Pancreas (tissue), 10 donors: Measurements from ENCODE around the gene DHRSX. TPM values are rescaled to one million over a fixed set of nuclear protein-coding genes. Genes with fewer than 3 reads are reported as not detected.
"Not testable (repeated sequence)": the region's sequence is repeated elsewhere in the genome, so short reads cannot be mapped to it uniquely, and the experiment has no call there.

Source experiments
- ATAC-seq, 4 donors: fragments of 200-7000 bp; cut with Tn5 transposase; one replicate each; pipeline versions ENCODE4 v1.8.0 to v1.9.1; 2020; ENCODE audit warnings: mild to moderate bottlenecking in 4 of 4, moderate library complexity in 4 of 4
- DNase-seq, 6 donors: peaks; one replicate each; pipeline ENCODE4 v3.0.0-alpha.2; 2020
- FAIRE-seq: peaks from 2 replicates; lab custom pipeline; 2012; peaks lifted over from hg19 to GRCh38; lab: Jason Lieb, UNC
- H3K27ac ChIP-seq, 4 donors: fragments of 200-600 bp; sonication (generic); 1 replicate in 3 of 4; 2 replicates in 1 of 4; pipeline versions ENCODE4 v1.5.0 to v1.8.0; 2020
- H3K27me3 ChIP-seq, 4 donors: fragments of 200-600 bp; one replicate each; pipeline ENCODE4 v1.8.0; 2021
- H3K36me3 ChIP-seq, 3 donors: fragments of 200-600 bp; sonication (generic) in 1 of 3; one replicate each; pipeline versions ENCODE4 v1.5.0 to v1.8.0; 2020 to 2021
- H3K4me1 ChIP-seq, 3 donors: fragments of 200-600 bp; one replicate each; pipeline ENCODE4 v1.8.0; 2021
- H3K4me3 ChIP-seq, 4 donors: fragments of 200-600 bp; sonication (generic) in 2 of 4; one replicate each; pipeline versions ENCODE4 v1.5.0 to v1.8.0; 2020 to 2021
- H3K9me3 ChIP-seq, 4 donors: fragments of 200-600 bp; one replicate each; pipeline ENCODE4 v1.8.0; 2021
- WGBS, 2 donors: extraction: QIAGEN DNeasy Blood & Tissue Kit; methylation state at CpG; one replicate each; pipeline ENCODE4 v1.1.7; 2013; 5-methylcytosine and 5-hydroxymethylcytosine counted together
- intact Hi-C, 3 donors: fragments of 100-400 bp; cut with DNase I; formaldehyde crosslinking; loops; one replicate each; pipeline versions ENCODE4 v1.11.1 to v1.14.2; 2022
- polyA plus RNA-seq, 2 donors: library from polyadenylated mRNA; stranded (reverse); fragments of 200-250 nt; gene quantifications; one replicate each; pipeline ENCODE4 v1.2.3, GENCODE V29; 2013
- total RNA-seq, 6 donors: library from RNA; stranded (reverse); fragmentation: NEBNext Ultra II Directional in 4 of 6; extraction: Animal tissue kit (Norgen Biotek cat#: 25700) in 4 of 6; gene quantifications; one replicate each; pipeline versions ENCODE4 v1.2.1 to v1.2.4, GENCODE V29; 2021 to 2023
- TF ChIP-seq, protein P1 (sequence below), 4 donors: fragments of 200-600 bp; sonication (generic) in 3 of 4; IDR thresholded peaks; one replicate each; pipeline versions ENCODE4 v1.5.0 to v1.8.0; 2021; ENCODE audit warnings: antibody characterized with exemption in 4 of 4
- donor health status: healthy with polysubstance abuse.
- donor health status: DM: no; HTN: no; CAD: no; lungs with moderate emphysema.
- donor health status: DM: no; HTN: no; CAD: no.
- donor health status: control.
- donor health status: control.
- donor health status: Bipolar disorder and iron deficiency.
- donor health status: DM: yes; HTN: yes; CAD: no.
- donor health status: DM: no; HTN: no; CAD: no.
- donor health status: DM: no; HTN: no; CAD: no.
- donor health status: DM: yes; HTN: yes; CAD: no.

The DHRSX gene
- total and polyA plus RNA-seq, 8 donors, result 8.1 to 26.5 (median 17.2) TPM

DNA sequence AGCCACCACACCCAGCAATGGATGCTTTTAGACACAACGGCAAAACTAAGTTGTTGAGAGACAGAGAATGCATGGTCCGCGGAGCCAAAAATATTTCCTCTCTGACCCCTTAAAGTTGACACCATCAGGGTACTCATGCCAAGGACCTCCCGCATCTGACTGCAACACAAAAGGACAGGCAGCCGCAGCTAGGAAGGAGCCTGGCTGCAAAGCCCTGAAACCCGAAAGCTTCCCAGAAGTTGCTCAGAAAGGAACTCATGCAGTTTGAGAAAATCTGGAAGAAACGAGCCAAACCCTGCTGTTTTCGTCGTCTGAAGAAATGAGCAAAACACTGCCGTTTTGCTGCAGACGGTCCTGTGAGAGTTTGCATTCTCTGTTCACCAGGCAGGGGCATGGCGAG is 16.5 kb downstream of the DHRSX start:
- Histone ChIP-seq H3K9me3 (no peaks in the 10 kb centered on the region), H3K4me3 (no peak overlapping the region), H3K36me3 (peaks cover 0 to 17% (median 12%) of the 10 kb centered on the region in 3 donors), H3K27ac (no peak overlapping the region), H3K4me1 (no peaks in the 10 kb centered on the region), H3K27me3 (no peaks in the 10 kb centered on the region)
- TF ChIP-seq, protein P1, sequence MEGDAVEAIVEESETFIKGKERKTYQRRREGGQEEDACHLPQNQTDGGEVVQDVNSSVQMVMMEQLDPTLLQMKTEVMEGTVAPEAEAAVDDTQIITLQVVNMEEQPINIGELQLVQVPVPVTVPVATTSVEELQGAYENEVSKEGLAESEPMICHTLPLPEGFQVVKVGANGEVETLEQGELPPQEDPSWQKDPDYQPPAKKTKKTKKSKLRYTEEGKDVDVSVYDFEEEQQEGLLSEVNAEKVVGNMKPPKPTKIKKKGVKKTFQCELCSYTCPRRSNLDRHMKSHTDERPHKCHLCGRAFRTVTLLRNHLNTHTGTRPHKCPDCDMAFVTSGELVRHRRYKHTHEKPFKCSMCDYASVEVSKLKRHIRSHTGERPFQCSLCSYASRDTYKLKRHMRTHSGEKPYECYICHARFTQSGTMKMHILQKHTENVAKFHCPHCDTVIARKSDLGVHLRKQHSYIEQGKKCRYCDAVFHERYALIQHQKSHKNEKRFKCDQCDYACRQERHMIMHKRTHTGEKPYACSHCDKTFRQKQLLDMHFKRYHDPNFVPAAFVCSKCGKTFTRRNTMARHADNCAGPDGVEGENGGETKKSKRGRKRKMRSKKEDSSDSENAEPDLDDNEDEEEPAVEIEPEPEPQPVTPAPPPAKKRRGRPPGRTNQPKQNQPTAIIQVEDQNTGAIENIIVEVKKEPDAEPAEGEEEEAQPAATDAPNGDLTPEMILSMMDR (IDR thresholded peaks at IDR 0.05), result no peak
- WGBS, 2 donors, result 82 to 85% methylated on average over 12 of the region's 12 CpGs
- ATAC-seq (no peak), DNase-seq (no peak), FAIRE-seq (no peak)
- intact Hi-C loops, result no loop called here

DNA sequence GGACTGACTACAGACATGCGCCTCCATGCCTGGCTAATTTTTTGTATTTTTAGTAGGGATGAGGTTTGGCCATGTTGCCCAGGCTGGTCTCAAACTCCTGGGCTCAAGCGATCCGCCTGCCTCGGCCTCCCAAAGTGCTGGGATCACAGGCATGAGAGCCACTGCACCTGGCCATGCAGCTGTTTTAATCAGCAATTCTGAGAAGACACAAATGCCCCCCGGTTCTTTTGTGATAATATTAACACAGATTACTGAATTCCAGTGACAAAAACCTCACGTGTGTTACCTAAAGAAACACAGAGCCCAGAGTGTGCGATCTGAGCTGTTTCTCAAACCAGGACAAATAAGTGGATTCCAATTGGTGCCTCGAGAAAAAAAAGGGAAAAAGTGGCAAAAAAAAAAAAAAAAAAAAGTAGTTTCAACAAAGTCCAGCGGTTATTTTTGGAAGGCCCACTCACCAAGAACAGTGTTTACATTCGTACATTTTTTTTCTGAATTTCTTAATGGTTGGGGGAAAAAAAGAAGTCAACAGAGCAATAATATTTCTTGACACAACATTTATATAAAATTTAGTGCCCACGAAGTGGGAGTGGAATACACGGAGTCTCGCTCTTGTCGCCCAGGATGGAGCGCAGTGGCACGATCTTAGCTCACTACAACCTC is 17.2 kb downstream of the DHRSX start:
- WGBS, 2 donors, result 49 to 66% methylated on average over 16 of the region's 16 CpGs
- Histone ChIP-seq H3K27me3 (no peaks in the 10 kb centered on the region), H3K4me3 (no peak overlapping the region), H3K9me3 (no peaks in the 10 kb centered on the region), H3K4me1 (no peaks in the 10 kb centered on the region), H3K27ac (peak overlapping the region in 1 of 4 donors; percentile 3), H3K36me3 (peaks cover 0 to 9% (median 4%) of the 10 kb centered on the region in 3 donors)
- FAIRE-seq (no peak), ATAC-seq (peak in 3 of 4 donors; percentile 27 to 66 (median 46)), DNase-seq (peak in 1 of 6 donors; percentile 57)
- intact Hi-C loops, result no loop called here
- TF ChIP-seq, protein P1 (IDR thresholded peaks at IDR 0.05), result no peak

DNA sequence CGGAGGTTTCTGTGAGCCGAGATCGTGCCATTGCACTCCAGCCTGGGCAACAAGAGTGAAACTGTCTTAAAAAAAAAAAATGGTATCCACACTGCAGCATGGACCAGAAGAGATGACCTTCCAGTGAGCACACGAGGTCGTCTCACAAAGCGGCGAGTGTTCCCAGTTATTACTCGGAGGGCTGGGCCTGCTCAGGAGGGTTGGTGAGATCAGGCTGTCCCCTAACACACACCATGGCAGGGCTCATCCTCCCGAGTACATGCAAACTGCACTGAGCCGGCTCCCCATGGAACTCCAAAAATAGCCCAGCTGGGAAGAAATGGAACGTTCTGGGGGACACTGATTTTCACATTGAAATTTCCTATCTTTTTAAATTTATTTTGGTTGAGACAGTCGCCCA is 19.2 kb downstream of the DHRSX start:
- not testable (repeated sequence) for FAIRE-seq
- DNase-seq, result peak in 1 of 6 donors; percentile 12

DNA sequence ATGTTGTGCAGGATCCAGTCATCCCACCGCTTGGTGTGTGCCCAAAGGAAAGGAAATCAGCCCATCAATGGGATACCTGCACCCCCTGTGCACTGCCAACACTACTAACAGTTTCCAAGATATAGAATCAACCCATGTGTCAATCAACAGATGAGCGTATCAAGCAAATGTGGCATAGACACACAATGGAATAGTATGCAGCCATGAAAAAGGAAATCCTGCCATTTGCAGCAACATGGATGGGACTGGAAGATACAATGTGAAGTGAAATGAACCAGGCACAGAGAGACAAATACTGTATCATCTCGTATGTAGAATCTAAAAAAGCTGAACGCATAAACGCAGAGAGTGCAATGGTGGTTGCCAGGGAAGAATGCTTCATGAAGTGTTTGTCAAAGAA is 20.8 kb downstream of the DHRSX start:
- WGBS, 2 donors, result 96 to 99% methylated on average over 5 of the region's 5 CpGs
- ATAC-seq, DNase-seq, FAIRE-seq, H3K4me3 ChIP-seq, H3K9me3 ChIP-seq, H3K4me1 ChIP-seq, intact Hi-C loops, H3K36me3 ChIP-seq, H3K27me3 ChIP-seq, H3K27ac ChIP-seq: not testable (repeated sequence)

More for the DNA sequence above, 19.2 kb downstream of the DHRSX start:
- H3K27me3 ChIP-seq, H3K27ac ChIP-seq, H3K9me3 ChIP-seq, H3K36me3 ChIP-seq, H3K4me1 ChIP-seq, intact Hi-C loops, ATAC-seq, H3K4me3 ChIP-seq: not testable (repeated sequence)
- 94% methylated on average over 10 to 11 of the region's 12 CpGs for WGBS, 2 donors

DNA sequence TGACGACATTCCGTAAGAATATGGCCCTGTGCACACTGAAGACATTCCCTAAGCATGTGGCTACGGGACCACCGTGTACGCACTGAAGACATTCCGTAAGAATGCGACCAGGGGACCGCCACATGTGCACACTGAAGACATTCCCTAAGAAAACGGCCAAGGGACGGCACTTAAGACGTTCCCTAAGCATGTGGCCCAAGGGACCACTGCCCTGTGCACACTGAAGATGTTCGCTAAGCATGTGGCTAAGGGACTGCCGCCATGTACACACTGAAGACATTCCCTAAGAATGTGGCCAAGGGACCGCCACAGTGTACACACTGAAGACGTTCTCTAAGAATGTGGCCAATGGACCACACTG is 21.4 kb downstream of the DHRSX start:
- Histone ChIP-seq H3K27ac (no peak overlapping the region), H3K4me3 (no peak overlapping the region), H3K4me1 (no peaks in the 10 kb centered on the region), H3K36me3 (no peaks in the 10 kb centered on the region), H3K27me3 (no peaks in the 10 kb centered on the region), H3K9me3 (no peaks in the 10 kb centered on the region)
- TF ChIP-seq, protein P1 (IDR thresholded peaks at IDR 0.05), result no peak
- DNase-seq (no peak), ATAC-seq (no peak), FAIRE-seq (no peak)
- WGBS, 2 donors, result 96 to 97% methylated on average over 15 of the region's 15 CpGs
- intact Hi-C loops, result no loop called here
